Epithelial cell of proximal tubule (primary cell): Measurements from ENCODE around the gene FBXW4. TPM values are rescaled to one million over a fixed set of nuclear protein-coding genes. Genes with fewer than 3 reads are reported as not detected.

Experiments
- DNase-seq: peaks from one replicate; pipeline ENCODE4 v3.0.0-alpha.2; 2011; ENCODE audit warnings: low read depth
- H3K4me3 ChIP-seq: 2 replicates; pipeline ENCODE4 v1.5.1; 2011; ENCODE audit warnings: low read depth, mild to moderate bottlenecking, low read length
- total RNA-seq: library from RNA; depleted of rRNA; stranded (reverse); fragments of >200 nt; gene quantifications from 2 replicates; pipeline ENCODE4 v1.2.3, GENCODE V29; 2015
- TF ChIP-seq, protein P1 (sequence below): conservative IDR thresholded peaks from 2 replicates; pipeline ENCODE4 v1.5.1; 2012; ENCODE audit warnings: low read depth, mild to moderate bottlenecking, low read length

The FBXW4 gene
- total RNA-seq, 1 donor from 2014 or later, result 15.3 TPM

DNA sequence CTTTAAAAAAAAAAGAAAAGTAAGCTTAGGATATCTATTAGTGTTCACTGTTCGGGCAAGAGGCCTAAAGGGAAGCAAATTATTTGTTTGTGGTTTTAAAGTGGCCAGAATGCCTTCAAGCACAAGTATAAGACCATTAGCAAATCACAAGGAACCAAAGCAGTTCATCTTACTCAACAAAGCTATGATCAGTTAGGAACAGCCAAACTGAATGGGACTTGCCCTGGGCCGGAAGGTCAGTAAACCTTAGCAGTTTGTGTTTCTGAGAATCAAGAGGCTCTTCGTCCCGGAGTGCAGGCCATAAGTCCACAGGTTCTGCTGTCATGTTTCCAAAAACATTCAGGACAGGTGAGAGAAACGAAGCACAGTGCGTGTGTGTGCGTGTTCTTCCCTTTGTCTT lies 4.5 kb downstream of the FBXW4 start:
- H3K4me3 ChIP-seq, result no peak overlapping the region
- TF ChIP-seq, protein P1, sequence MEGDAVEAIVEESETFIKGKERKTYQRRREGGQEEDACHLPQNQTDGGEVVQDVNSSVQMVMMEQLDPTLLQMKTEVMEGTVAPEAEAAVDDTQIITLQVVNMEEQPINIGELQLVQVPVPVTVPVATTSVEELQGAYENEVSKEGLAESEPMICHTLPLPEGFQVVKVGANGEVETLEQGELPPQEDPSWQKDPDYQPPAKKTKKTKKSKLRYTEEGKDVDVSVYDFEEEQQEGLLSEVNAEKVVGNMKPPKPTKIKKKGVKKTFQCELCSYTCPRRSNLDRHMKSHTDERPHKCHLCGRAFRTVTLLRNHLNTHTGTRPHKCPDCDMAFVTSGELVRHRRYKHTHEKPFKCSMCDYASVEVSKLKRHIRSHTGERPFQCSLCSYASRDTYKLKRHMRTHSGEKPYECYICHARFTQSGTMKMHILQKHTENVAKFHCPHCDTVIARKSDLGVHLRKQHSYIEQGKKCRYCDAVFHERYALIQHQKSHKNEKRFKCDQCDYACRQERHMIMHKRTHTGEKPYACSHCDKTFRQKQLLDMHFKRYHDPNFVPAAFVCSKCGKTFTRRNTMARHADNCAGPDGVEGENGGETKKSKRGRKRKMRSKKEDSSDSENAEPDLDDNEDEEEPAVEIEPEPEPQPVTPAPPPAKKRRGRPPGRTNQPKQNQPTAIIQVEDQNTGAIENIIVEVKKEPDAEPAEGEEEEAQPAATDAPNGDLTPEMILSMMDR, result no peak
- no peak for DNase-seq

DNA sequence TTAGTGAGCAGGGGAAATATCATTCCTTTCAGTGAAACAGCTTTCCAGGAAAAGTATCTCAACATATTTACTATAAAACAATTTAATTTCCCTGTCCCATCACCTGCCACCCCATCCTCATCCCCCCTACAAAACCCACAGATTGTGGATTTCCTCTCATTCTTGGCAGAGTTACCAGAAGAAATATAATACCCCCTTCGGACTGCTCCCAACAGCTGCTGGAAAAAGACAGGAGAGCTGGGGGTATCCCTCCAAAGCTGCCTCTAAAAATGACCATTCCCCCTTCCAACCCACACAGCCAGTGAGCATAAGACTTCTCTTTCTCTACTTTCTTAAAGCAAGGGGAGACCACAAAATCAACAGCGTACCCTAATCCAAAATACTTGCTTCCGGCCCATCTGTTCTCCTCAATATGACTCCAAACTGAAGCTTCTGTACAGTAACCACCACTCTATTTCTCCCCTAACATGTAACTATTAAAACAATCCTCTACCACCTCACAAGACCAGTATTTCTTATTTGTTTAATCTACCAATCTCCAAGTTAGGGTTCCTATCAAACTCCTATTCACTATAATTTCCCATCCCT lies 7.8 kb downstream of the FBXW4 start:
- H3K4me3 ChIP-seq, result no peak overlapping the region
- TF ChIP-seq, protein P1, result no peak
- no peak for DNase-seq

DNA sequence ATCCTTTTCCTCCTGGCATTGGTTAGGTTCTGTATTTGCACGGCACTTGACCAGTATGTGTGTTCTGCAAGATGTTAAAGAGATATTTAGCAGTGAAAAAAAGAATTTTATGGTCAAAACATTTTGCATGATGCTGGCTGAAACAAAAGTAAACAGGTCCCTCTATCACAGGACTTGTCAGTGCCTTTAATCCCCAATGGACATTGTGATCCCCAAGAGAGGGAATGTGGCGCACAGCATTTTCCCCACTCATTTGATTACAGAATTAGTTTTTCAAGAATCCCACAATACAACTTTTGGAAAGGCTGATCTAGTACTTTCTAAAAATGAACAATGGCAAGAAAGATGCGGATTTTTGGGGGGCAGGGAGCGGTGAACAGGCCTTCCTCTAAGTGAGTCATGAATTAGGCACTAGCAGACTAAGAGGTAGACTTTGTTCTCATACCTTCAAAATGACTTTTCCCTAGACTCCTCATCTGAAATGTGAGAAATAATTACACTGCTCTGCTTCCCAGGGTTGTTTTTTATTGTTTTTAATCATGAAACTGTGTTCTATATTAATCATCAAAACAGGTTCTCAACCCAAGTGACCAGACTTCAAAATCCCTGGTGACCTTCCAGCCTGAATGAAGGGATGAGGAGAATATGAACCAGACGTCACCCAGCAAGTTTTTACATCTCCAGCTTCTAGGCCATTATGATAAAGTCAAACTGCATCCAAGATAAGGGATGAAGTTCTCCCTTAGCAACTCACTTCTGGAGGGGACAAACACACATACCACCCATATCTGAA lies 8.6 kb downstream of the FBXW4 start:
- TF ChIP-seq, protein P1, result no peak
- no peak for DNase-seq
- H3K4me3 ChIP-seq, result no peak overlapping the region

DNA sequence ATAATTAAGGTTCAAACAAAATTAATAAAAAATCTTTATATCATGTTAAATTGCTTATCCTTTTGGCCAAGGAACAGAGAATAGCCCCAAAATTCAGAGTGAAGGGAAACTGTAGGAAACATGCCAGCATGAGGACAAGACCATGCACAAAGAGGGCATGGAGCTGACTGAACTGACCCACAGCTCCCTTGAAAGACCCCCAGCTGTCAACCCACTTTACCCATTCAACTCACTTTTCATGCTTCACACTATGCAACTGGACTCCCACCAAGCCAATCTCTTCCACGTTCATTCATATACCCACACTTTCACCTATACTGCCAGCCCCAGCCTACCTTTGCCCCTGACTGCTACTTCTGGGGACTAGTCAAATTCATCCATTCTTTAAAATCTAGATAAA lies 10.2 kb downstream of the FBXW4 start:
- TF ChIP-seq, protein P1, result no peak
- no peak for DNase-seq
- no peak overlapping the region for H3K4me3 ChIP-seq

DNA sequence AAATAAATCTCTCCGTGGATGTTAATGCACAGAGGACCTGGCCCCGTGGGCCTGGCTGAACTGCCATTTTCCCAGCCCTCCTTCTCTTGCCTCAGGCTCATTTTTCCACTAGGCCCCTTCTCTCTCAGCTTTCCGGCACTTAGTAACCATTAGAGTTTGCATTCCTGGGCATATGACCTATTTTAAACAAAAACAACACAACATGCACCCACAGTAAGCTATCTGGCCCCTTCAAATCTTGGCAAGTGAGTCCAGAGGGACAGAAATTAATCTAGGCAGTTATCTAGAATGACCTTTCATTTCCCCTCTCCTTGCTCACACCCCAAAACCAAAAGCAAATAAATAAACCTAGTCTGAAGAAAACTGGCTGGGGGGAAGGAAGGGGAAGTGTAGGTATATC lies 11.7 kb downstream of the FBXW4 start:
- TF ChIP-seq, protein P1, result no peak
- no peak overlapping the region for H3K4me3 ChIP-seq
- DNase-seq, result no peak

DNA sequence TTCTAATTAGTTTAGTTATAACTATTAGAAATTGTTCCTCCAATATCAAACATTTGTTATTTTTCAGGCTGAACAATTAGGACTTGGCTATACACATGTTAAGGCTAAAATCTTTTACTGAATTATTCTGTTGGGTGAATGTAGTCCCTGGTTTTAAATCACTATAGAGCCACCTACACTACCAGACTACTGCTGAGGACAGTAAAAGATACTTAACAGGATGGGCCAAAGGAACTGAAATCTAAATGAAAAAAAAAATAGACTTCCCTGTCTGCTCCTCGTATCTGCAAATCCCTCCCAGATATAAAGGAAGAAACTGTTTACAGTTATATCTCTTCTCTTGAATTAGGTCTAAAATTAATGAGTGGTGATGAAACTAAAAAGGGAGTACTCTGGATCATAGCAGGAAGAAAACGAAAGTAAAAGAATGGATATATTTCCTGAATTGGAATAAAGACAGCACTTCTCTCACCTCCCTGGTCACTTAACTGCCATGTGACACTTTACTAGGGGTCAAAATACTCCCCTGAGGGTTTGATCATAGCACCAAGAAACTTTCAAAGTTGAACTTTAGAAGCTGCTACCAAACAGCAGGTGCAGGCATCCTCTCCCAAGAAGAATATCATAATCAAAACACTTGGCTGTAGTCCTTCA lies 12.7 kb downstream of the FBXW4 start:
- DNase-seq, result no peak
- TF ChIP-seq, protein P1, result no peak
- peak overlapping the region; percentile 26 for H3K4me3 ChIP-seq
